GM21528 (cell line): ENCODE measurements around the gene CD93.

Source experiments
- ATAC-seq: cut with Tn5 transposase; IDR thresholded peaks from one replicate; pipeline ENCODE4 v1.9.1; 2021; ENCODE audit warnings: mild to moderate bottlenecking, moderate library complexity; ENCODE audit not compliant: unreplicated experiment, low FRiP score

Gene CD93, protein sequence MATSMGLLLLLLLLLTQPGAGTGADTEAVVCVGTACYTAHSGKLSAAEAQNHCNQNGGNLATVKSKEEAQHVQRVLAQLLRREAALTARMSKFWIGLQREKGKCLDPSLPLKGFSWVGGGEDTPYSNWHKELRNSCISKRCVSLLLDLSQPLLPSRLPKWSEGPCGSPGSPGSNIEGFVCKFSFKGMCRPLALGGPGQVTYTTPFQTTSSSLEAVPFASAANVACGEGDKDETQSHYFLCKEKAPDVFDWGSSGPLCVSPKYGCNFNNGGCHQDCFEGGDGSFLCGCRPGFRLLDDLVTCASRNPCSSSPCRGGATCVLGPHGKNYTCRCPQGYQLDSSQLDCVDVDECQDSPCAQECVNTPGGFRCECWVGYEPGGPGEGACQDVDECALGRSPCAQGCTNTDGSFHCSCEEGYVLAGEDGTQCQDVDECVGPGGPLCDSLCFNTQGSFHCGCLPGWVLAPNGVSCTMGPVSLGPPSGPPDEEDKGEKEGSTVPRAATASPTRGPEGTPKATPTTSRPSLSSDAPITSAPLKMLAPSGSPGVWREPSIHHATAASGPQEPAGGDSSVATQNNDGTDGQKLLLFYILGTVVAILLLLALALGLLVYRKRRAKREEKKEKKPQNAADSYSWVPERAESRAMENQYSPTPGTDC

DNA sequence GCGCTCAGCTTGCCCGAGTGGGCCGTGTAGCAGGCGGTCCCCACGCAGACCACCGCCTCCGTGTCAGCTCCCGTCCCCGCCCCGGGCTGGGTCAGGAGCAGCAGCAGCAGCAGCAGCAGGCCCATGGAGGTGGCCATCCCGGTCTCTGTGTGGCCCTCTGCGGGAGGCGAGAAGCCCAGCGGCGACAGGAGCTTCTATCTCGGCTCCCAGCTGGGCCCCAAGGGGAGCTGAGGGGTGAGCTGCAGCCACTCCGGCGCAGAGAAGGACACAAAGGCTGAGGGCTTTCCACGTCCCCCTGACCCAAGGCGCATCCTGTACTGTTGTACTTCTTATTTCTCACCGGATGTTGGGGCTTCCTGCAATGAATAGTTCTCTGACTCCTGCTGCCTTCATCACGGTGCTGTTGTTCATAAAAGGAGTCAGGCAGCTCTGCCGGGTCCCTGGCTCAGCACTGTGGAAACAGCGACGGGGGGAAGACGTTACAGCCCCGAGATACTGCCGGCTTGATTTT is at the start of gene CD93:
Gene CD93, minus strand, starts transcription at position 269 of the 511 bp plus-strand sequence. Its CDS starts 132 bp downstream, at position 137.
- no peak for ATAC-seq

DNA sequence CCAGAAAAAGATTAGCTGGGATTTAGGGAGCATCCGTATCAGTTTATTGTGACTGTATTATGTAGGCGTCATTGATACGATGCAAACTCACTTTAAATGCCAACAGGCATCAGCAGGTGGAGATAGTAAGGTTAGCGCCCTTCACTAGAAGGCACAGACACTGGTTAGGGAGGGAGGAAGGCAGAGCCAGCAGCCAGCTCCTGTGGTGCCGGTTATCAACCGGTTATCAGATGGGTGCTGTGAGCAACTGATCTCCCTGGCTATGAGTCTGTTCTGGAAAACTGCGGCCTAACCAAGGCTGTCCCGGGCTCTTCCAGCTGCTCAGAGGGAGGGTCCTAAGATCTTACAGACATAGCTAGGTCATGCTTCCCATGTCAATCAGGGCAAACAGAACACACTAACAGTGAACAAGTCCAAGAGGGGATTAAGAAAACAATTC is 47.5 kb upstream of the CD93 start:
- no peak for ATAC-seq

- no peak for ATAC-seq
Measured at GRCh38 chr20:23132930-23133559, 46.9 kb upstream of the CD93 start.

- ATAC-seq, result no peak
Measured at GRCh38 chr20:23132293-23132929, 46.3 kb upstream of the CD93 start.

DNA sequence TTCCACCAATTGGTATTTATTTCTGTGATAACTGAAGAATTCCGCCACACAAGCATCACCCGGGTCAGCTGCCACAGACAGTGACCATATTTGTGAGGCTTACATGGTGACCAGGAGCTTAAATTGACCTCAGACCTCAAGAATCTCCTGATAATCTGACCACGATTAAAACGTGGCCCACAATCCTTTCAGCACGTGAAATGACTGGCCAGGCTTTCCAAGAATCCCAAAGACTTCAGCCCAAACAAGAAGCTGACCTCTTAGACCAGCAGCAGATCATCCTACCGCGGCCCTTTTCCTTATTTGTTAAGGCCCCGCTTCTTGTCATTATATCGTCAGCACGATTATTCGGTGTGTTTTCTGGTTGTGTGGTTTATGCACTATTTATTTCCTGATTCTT is 45.6 kb upstream of the CD93 start:
- no peak for ATAC-seq

DNA sequence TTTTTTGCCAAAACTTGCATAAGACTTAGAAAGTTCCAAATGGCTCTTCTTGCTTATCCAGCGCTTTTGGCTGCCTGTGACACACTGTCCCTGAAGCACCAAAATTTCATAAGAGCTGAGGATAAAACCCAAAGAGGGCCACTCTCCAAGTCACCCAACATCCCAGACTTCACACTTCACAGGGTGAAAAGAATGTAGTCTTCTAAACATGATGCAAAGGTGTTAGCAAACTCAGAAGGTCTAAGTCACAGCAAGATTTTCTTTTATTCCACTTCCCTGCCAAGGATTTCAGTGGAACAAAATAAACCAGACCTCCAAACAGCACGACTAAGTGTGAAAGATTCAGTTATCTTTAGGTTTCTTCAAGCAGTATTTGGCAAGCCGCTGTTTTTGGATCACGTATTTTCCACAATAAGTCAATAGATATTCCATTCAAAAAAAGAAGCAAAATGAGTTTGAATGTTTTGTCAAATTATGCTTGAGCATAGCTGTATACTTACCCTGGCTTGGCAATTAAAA is 44.6 kb upstream of the CD93 start:
- ATAC-seq, result no peak

DNA sequence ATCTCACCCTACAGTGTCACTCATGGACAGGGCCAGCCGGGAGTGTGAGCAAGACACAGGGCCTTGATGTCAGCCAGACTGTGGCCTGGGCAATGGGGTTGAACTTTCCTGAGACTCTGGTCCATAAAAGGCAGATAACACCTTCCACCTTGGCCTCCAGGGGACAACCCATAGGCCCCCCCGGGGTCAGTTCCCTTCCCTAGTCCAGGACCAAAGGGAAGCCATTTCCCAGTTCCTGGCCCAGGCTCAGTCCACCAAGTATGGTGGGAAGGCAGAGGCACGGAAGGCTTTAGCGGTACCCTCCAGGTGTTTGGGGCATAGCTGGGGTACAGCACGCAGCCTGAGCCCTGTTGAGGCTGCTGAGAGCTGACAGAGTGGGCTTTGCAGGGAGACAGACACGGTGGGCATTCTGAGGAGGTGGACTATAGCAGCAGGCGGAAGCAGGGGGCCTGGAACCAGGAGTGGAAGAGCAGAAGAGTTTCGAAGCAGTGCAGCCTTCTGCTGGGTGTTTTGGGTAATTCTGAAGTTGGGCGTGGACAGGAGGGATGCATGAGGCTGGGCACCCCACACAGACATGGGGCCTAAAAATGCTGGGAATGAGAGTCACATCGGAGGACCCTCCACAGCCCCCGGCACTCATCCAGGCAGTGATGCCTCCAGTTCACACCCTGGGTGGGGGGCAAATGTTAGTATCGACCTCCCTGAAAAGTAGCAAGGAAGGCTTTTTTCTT is 43.9 kb upstream of the CD93 start:
- no peak for ATAC-seq

DNA sequence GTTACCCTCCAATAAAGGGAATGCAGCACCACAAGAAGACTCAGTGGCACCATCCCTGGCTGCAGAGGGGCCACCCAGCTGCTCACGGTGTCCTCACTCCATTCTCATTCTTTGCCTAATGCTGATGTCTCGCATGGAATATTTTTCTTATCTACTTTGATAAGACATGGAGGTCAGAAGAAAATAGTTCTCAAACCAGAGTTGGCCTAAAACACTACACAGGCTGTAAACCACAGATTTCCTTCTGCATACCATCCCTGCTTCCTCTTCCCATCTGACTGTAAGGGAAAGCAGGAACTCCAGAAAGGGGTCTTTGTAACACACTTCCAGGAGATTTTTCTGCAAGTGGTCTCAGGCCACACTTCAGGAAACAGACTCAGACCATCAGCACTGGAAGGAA is 43.1 kb upstream of the CD93 start:
- no peak for ATAC-seq

DNA sequence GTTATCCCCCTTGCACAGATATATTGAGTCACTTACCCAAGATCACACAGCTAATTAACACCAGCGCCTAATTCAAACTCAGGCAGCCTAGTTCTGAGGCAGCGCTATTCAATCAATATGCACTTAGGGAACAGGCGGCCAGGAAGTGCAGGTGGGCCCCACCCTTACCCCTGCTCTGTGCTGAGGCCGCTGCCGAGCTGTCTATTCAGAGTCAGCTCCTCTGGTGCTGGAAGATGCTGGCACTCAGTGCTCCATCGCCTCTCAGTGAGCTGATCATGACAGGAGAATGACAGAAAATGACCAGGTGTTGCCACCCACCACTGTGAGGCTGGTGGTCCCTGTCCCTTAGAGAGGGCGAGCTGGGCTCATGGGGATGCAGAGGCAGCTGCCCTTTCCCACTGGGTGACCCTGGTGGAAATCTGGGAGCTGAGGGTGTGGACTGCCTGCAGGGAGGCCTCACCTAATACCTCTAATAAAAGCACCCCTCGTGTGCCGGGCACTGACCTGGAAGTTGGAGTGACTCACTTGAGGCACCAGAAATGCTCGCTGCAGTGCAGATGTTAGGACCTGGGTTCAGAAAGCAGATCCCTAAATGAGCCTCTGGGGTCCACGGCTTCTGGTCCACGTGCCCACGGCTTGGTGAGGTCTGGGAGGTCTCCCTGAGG is 42.5 kb upstream of the CD93 start:
- no peak for ATAC-seq

DNA sequence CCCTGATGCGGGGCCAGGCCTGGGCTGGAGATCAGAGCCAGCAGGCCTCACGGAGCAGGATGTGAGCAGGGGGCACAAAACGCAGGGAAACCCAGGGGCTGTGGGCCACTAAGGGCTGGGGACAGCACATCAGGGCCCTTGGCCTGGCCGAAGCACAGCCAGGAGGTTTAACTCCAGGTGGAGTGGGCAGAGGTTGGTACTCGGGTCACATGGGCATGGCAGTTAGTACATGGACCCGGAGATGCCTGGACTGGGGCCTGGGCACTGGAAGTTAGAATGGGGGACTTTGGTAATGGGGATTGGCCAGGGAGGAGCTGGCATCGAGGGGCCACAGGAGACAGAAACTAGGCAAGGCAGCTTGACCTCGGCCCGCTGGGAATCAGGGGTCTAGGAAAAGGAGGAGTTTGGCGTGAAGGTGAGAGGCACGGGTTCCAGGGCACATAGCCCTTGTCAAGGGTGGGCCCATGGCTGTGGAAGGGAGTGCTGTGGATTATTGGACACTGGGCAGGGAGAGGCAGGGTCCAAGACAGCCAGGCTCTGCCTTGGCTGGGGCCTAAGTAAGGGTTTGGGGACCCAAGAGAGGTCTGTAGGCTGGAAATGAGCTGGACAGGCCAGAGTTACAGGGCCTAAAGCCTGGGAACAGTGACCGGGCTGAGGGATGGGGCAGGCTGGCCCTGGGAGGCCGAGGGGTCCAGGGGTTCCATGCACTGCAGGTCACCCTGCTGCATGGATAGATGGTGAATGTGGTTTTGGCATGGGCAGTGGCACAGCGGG is 41.6 kb upstream of the CD93 start:
- ATAC-seq, result no peak

- ATAC-seq, result no peak
Measured at GRCh38 chr20:23126281-23127061, 40.3 kb upstream of the CD93 start.

- ATAC-seq, result no peak
Measured at GRCh38 chr20:23125625-23126191, 39.6 kb upstream of the CD93 start.

GRCh38 chr20:23125159-23125558 is 39.0 kb upstream of the CD93 start:
- ATAC-seq, result no peak

DNA sequence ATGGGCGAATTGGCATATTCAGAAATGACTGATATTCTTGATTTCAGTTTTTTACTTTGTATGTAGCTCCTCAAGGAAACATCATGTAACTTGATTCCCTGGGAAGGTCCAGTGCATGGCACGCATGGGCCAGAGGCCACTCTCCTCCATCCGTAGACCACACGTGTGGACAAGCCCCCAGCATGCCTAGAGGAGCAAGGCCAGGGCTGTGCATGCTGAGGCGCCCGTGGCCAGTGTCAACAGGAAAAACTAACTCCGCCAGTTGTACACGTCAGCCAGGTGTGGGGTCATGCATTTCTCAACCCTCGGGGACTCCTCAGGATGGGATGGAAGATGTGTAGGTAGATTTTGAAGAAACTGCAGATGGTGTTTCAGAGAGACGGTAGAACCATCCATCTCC is 37.8 kb upstream of the CD93 start:
- no peak for ATAC-seq

DNA sequence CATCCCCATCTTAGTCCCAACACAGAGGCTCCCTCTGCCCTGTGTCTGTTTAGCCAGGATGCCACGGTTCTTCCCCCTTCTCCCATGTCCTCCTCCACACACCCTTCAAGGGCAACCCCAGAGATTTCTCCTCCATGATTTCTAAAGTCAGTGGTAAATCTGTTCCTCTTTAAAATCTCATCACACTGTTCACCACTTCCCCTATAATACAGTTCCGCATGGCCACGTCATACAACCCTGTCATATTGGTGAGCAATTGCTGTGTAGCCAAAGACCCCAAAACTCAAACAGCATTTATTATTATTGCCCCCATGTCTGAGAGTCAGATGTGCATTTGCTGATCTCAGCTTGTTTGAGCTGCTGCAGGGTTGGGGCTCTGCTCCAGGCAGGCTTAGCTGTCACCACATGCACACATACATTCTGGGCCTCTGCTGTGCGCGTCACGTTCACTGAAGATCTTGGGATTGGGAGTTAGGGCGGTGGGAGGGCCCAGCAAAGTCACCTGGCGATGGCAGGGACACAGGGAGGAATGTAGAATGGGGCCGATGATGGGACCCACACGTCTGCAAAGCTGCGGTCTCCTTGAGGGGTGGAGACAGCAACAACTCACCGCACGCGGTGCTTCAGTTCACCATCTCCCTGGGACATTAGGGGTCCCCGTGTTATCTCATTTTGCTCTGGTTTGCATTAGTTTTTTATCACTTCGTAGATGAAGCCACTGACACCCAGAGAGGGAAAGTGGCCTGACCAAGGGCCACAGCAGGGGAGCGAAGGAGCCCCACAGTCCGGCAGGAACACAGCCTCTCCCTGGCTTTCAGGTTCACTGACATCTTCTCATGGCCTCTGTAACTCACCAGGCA is 36.9 kb upstream of the CD93 start:
- no peak for ATAC-seq

DNA sequence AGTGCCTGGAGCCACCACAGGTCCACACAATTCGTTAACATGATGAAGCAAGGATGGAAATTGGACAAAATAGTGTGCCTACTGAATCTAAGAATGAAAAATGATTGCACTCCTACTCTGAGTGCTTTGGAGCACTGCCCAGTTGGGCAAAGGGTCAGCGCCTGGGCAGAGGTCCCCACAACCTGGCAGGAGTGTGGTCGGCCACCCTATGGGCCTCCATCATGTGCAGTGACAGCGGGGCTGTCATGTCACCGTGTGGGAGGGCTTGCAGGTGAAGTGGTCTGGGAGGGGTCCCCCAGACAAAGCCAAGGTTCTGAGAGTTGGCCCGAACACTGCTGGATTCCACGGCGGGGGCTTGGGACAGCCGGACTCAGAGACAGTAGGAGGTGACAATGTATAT is 36.2 kb upstream of the CD93 start:
- ATAC-seq, result no peak
